Transverse colon (tissue), 4 donors: ENCODE data around the gene ACR. TPM values are rescaled to one million over a fixed set of nuclear protein-coding genes. Genes with fewer than 3 reads are reported as not detected.

Experiments
- DNase-seq: peaks from one replicate; pipeline ENCODE4 v3.0.0-alpha.2; 2019
- H3K27ac ChIP-seq, 4 donors: fragments of 200-600 bp; sonication (generic); 2 replicates each; pipeline ENCODE4 v1.5.1; 2016 to 2018; ENCODE audit warnings: inconsistent platforms in 4 of 4
- H3K27me3 ChIP-seq: fragments of 200-600 bp; sonication (generic); 2 replicates; pipeline ENCODE4 v1.5.1; 2017; ENCODE audit warnings: inconsistent platforms
- H3K36me3 ChIP-seq, 4 donors: fragments of 200-600 bp; sonication (generic); 2 replicates each; pipeline ENCODE4 v1.5.1; 2017 to 2019; ENCODE audit warnings: inconsistent platforms in 4 of 4
- H3K4me1 ChIP-seq, 4 donors: fragments of 200-600 bp; sonication (generic); 2 replicates each; pipeline ENCODE4 v1.5.1; 2017 to 2020; ENCODE audit warnings: inconsistent platforms in 4 of 4
- H3K4me3 ChIP-seq, 4 donors: fragments of 200-600 bp; sonication (generic); 1 replicate in 1 of 4; 2 replicates in 3 of 4; pipeline versions ENCODE4 v1.5.1 to v1.6.1; 2017 to 2019; ENCODE audit warnings: inconsistent platforms in 4 of 4
- H3K9me3 ChIP-seq, 2 donors: fragments of 200-600 bp; sonication (generic); 2 replicates each; pipeline ENCODE4 v1.5.1; 2017 to 2019; ENCODE audit warnings: inconsistent platforms in 2 of 2
- EP300 ChIP-seq: sonication (generic); formaldehyde crosslinking; IDR thresholded peaks from one replicate; pipeline ENCODE4 v1.6.1; 2017; ENCODE audit warnings: antibody characterized with exemption, low read depth
- POLR2A ChIP-seq: fragments of 450-650 bp; IDR thresholded peaks from one replicate; pipeline ENCODE4 v1.6.1; 2016; ENCODE audit warnings: antibody characterized with exemption, mild to moderate bottlenecking, moderate library complexity
- POLR2AphosphoS5 ChIP-seq, 3 donors: sonication (generic); formaldehyde crosslinking; IDR thresholded peaks; one replicate each; pipeline ENCODE4 v1.6.1; 2016; ENCODE audit warnings: antibody characterized with exemption in 3 of 3
- WGBS, 2 donors: methylation state at CpG; one replicate each; pipeline ENCODE4 v1.1.5; 2018; ENCODE audit warnings: low coverage in 1 of 2; 5-methylcytosine and 5-hydroxymethylcytosine counted together
- in situ Hi-C, 4 donors: fragments of 200-750 bp; cut with MboI; loops; one replicate each; pipeline versions ENCODE4 v1.15.0 to v1.15.1; 2017; ENCODE audit warnings: low sequenced_read_pairs in 3 of 4, low pct_ligation_motif_present in 1 of 4, low pct_unique_long_range_greater_than_20kb in 1 of 4
- intact Hi-C: fragments of 100-400 bp; cut with DNase I; formaldehyde crosslinking; loops from one replicate; pipeline ENCODE4 v1.15.1; 2023; ENCODE audit warnings: low total_unique reads
- total RNA-seq, 4 donors: library from RNA; depleted of rRNA; stranded (reverse); fragments of >200 nt; gene quantifications; one replicate each; pipeline ENCODE4 v1.1.0, GENCODE V29; 2016
- TF ChIP-seq, protein P1 (sequence below), 5 experiments: fragments of 200-600 bp in 3 of 5; fragments of 450-650 bp in 2 of 5; sonication (generic) in 3 of 5; IDR thresholded peaks; 1 replicate in 2 of 5; 2 replicates in 3 of 5; pipeline ENCODE4 v1.5.1; 2016 to 2017; ENCODE audit warnings: antibody characterized with exemption in 5 of 5, inconsistent platforms in 3 of 5, mild to moderate bottlenecking in 2 of 5, moderate library complexity in 1 of 5

ACR gene
- total RNA-seq, 4 donors from 2014 or later, result not detected

DNA sequence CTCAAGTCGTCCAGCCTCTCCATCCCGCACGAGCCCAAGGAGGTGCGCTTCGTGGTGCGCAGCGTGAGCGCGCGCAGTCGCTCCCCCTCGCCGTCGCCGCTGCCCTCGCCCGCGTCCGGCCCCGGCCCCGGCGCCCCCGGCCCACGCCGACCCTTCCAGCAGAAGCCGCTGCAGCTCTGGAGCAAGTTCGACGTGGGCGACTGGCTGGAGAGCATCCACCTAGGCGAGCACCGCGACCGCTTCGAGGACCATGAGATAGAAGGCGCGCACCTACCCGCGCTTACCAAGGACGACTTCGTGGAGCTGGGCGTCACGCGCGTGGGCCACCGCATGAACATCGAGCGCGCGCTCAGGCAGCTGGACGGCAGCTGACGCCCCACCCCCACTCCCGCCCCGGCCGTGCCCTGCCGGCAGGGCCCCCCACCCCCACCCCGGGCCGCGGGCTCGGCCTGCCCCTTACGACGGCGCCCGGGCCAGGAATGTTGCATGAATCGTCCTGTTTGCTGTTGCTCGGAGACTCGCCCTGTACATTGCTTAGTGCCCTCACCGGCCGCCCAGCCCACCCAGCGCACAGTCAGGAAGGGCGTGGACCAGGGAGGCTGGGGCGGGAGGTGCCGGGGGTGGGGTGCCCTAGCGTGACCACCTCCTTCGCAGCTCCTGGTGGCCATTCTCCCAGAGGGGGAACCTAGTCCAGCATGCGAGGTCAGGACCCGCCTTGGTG lies 6.9 kb upstream of the ACR start:
- no peak overlapping the region for H3K4me3 ChIP-seq
- H3K27ac ChIP-seq, result no peak overlapping the region
- intact Hi-C loops (no loop called here), in situ Hi-C loops (no loop called here)
- no peaks in the 10 kb centered on the region for H3K36me3 ChIP-seq
- H3K4me1 ChIP-seq, result peaks cover 4 to 11% (median 6%) of the 10 kb centered on the region in 4 donors
- WGBS, 2 donors, result 71% methylated on average over 75 of the region's 76 CpGs; no CpG with 5 or more reads in 1 of the 2 donors
- DNase-seq, result no peak
- TF ChIP-seq, protein P1, sequence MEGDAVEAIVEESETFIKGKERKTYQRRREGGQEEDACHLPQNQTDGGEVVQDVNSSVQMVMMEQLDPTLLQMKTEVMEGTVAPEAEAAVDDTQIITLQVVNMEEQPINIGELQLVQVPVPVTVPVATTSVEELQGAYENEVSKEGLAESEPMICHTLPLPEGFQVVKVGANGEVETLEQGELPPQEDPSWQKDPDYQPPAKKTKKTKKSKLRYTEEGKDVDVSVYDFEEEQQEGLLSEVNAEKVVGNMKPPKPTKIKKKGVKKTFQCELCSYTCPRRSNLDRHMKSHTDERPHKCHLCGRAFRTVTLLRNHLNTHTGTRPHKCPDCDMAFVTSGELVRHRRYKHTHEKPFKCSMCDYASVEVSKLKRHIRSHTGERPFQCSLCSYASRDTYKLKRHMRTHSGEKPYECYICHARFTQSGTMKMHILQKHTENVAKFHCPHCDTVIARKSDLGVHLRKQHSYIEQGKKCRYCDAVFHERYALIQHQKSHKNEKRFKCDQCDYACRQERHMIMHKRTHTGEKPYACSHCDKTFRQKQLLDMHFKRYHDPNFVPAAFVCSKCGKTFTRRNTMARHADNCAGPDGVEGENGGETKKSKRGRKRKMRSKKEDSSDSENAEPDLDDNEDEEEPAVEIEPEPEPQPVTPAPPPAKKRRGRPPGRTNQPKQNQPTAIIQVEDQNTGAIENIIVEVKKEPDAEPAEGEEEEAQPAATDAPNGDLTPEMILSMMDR (IDR thresholded peaks at IDR 0.05), result no peak
- TF ChIP-seq POLR2A (no peak), POLR2AphosphoS5 (IDR thresholded peaks at IDR 0.05) (no peak), EP300 (no peak)
- no peaks in the 10 kb centered on the region for H3K9me3 ChIP-seq
- H3K27me3 ChIP-seq, result peaks cover 15% of the 10 kb centered on the region

DNA sequence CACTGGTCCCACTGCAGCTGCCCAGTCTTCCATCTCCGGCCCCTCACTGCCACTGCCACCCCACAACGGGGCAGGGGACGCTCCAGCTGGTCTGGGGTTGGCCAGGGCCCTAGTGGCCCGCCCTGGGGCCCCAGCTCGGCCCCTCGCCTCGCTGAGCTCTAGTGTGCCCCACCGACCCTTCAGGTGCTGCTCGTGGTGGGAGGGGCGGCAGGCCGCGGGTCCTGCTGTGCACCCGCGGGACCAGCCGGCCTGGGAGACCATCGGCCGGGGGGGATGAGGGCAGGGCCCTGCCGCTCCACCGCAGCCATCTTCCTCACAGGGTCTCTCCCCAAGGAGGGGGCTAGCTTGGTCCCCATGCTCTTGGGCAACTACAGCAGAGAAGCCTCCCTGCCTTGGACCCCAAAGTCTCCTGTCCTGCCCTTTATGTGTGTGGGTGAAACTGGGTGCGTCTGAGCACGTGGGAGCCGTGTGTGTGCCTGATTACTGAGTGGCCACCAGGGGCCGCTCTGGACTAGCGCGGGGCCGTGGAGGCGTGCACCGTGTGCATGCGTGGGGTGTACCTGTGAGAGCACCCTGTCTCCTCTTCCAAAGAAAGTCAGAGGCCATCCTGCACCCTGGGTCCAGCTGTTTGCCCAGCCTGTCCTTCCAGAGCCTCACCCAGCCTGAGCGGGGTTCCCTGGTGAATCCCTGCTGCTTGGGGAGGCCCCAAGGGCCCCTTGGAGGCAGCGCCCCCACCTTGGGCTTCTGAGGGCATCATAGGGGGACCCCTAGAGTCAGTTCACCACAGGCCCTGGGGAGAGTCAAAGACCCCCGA lies 6.0 kb upstream of the ACR start:
- intact Hi-C loops, result no loop called here
- Histone ChIP-seq H3K4me3 (no peak overlapping the region), H3K9me3 (no peaks in the 10 kb centered on the region), H3K36me3 (no peaks in the 10 kb centered on the region), H3K4me1 (peaks cover 4 to 11% (median 6%) of the 10 kb centered on the region in 4 donors), H3K27me3 (peaks cover 15% of the 10 kb centered on the region), H3K27ac (no peak overlapping the region)
- in situ Hi-C loops, result no loop called here
- 37 to 46% methylated on average over 6 to 32 of the region's 32 CpGs for WGBS, 2 donors
- TF ChIP-seq, protein P1 (IDR thresholded peaks at IDR 0.05), result peak; percentile 71 to 85 (median 77)
- no peak for TF ChIP-seq POLR2AphosphoS5 (IDR thresholded peaks at IDR 0.05)
- peak; percentile 55 for DNase-seq

DNA sequence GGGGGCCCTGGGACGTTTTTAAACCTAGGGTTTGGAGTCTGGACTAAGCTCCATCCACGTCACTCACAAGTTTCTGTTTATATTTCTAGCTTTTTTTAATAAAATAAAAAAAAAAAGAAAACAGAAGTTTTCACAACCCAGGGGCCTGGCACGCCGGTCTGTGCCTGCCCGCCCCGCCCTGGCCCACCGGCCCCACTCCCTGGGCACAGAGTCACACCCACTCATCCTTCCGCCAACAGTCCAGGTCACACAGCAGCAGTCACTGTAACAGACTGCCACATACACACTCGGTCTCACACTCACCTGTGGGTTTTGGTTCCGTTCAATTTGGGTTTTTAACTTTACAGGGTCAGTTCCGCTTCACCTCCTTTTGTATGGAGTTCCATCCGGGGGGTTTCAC lies 5.3 kb upstream of the ACR start:
- peaks cover 15% of the 10 kb centered on the region for H3K27me3 ChIP-seq
- H3K36me3 ChIP-seq, result no peaks in the 10 kb centered on the region
- no peak for DNase-seq
- no peak overlapping the region for H3K4me3 ChIP-seq
- H3K27ac ChIP-seq, result no peak overlapping the region
- peaks cover 4 to 11% (median 6%) of the 10 kb centered on the region in 4 donors for H3K4me1 ChIP-seq
- no peaks in the 10 kb centered on the region for H3K9me3 ChIP-seq
- intact Hi-C loops, result no loop called here
- TF ChIP-seq POLR2A (no peak), EP300 (no peak), POLR2AphosphoS5 (IDR thresholded peaks at IDR 0.05) (no peak)
- TF ChIP-seq, protein P1 (IDR thresholded peaks at IDR 0.05), result no peak
- in situ Hi-C loops, result no loop called here
- WGBS, 2 donors, result 62 to 72% methylated on average over 11 to 12 of the region's 12 CpGs

DNA sequence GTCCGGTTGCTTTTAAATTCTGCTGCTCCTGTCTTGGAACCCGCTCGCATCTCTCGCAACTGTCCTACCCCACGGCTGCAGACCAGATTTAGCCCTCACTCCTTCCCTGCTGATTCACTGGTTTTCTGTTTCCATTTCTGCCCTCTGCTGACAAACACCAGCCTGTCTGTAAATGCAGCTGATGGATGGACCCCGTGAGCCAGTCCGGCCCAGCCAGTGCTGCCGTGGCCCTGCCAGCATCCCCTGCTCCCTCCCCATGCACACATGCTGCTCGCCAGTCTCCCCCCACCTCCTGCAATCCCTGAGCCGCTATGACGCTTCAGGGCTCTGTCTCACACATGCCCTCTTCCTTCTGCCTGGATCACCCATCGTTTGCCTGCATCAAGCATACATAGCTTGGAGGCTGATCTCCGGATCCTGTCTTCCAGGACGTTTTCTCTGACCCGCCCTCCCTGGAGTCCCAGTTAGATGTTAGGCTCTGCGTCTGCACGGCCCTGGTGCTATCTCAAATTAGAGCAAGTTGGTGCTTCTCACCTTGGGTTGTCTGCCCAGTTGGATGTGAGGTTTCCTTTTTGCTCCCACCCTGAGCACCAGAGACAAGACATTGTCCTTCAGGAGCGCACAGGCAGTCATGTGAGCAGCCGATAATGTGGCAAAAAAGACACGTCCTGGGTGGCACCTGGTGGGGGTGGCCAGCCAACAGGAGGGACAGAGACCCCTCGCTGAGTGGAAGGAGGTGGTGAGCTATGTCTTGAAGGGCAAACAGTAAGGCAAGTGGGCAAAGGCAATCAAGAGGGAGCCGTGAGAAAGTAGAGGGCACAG lies 4.3 kb upstream of the ACR start:
- intact Hi-C loops (no loop called here), in situ Hi-C loops (no loop called here)
- peak; percentile 5 for DNase-seq
- WGBS, 2 donors, result 58 to 65% methylated on average over 7 to 22 of the region's 22 CpGs
- Histone ChIP-seq H3K27me3 (peaks cover 15% of the 10 kb centered on the region), H3K27ac (no peak overlapping the region), H3K4me3 (no peak overlapping the region), H3K4me1 (peaks cover 4 to 11% (median 6%) of the 10 kb centered on the region in 4 donors), H3K9me3 (no peaks in the 10 kb centered on the region), H3K36me3 (no peaks in the 10 kb centered on the region)
- TF ChIP-seq POLR2AphosphoS5 (IDR thresholded peaks at IDR 0.05), result no peak
- TF ChIP-seq, protein P1 (IDR thresholded peaks at IDR 0.05), result no peak
- no peak for TF ChIP-seq POLR2A
- TF ChIP-seq EP300, result no peak
